Mesenchymal stem cell (in vitro differentiated cells and primary cell): ENCODE measurements around the gene BMPR1A.

ENCODE experiments used
- DNase-seq: peaks from one replicate; pipeline ENCODE4 v3.0.0-alpha.2; 2013
- H2AFZ ChIP-seq: one replicate; pipeline ENCODE4 v1.6.1; 2013; ENCODE audit warnings: low read depth, mild to moderate bottlenecking, control low read depth, inconsistent platforms, low read length, moderate library complexity
- H2AK5ac ChIP-seq: 2 replicates; pipeline ENCODE4 v1.6.1; 2013; ENCODE audit warnings: low read length, moderate library complexity, mild to moderate bottlenecking, inconsistent platforms; ENCODE audit not compliant: severe bottlenecking
- H2BK120ac ChIP-seq: one replicate; pipeline ENCODE4 v1.6.1; 2013; ENCODE audit warnings: low read depth, mild to moderate bottlenecking, inconsistent platforms, low read length, moderate library complexity
- H2BK12ac ChIP-seq, 2 experiments: one replicate each; pipeline ENCODE4 v1.6.1; 2013; ENCODE audit warnings: inconsistent platforms in 2 of 2, low read length in 2 of 2, mild to moderate bottlenecking in 2 of 2, moderate library complexity in 2 of 2, control low read depth in 1 of 2
- H2BK15ac ChIP-seq: one replicate; pipeline ENCODE4 v1.6.1; 2013; ENCODE audit warnings: mild to moderate bottlenecking, low read depth, inconsistent platforms; ENCODE audit not compliant: poor library complexity, severe bottlenecking
- H2BK5ac ChIP-seq: 2 replicates; pipeline ENCODE4 v1.6.1; 2013; ENCODE audit warnings: low read depth, mild to moderate bottlenecking, low read length, control low read depth, inconsistent platforms; ENCODE audit not compliant: poor library complexity, severe bottlenecking
- H3K14ac ChIP-seq, 2 experiments: one replicate each; pipeline ENCODE4 v1.6.1; 2013; ENCODE audit warnings: inconsistent platforms in 2 of 2, low read length in 2 of 2, control low read depth in 1 of 2, mild to moderate bottlenecking in 1 of 2, moderate library complexity in 1 of 2
- H3K18ac ChIP-seq, 2 experiments: one replicate each; pipeline ENCODE4 v1.6.1; 2013; ENCODE audit warnings: inconsistent platforms in 2 of 2, low read length in 2 of 2, control low read depth in 1 of 2, low read depth in 1 of 2, mild to moderate bottlenecking in 1 of 2
- H3K23ac ChIP-seq, 2 experiments: one replicate each; pipeline ENCODE4 v1.6.1; 2013; ENCODE audit warnings: inconsistent platforms in 2 of 2, low read length in 2 of 2, mild to moderate bottlenecking in 2 of 2, moderate library complexity in 2 of 2, control low read depth in 1 of 2
- H3K27ac ChIP-seq: 2 replicates; pipeline ENCODE4 v1.5.1; 2013; ENCODE audit warnings: mild to moderate bottlenecking, moderate library complexity, low read length, control low read depth, inconsistent platforms; ENCODE audit not compliant: poor library complexity, severe bottlenecking
- H3K27me3 ChIP-seq, 2 experiments: 2 replicates each; pipeline versions ENCODE4 v1.6.1 to v1.7.0; 2013; ENCODE audit warnings: low read length in 2 of 2, mild to moderate bottlenecking in 2 of 2, moderate library complexity in 2 of 2, control low read depth in 1 of 2, inconsistent platforms in 1 of 2; ENCODE audit not compliant: control insufficient read depth in 1 of 2, insufficient read depth in 1 of 2
- H3K36me3 ChIP-seq, 2 experiments: 2 replicates each; pipeline versions ENCODE4 v1.6.1 to v1.7.0; 2013; ENCODE audit warnings: low read length in 2 of 2, control low read depth in 1 of 2, inconsistent platforms in 1 of 2, low read depth in 1 of 2, mild to moderate bottlenecking in 1 of 2; ENCODE audit not compliant: insufficient read depth in 2 of 2, control insufficient read depth in 1 of 2
- H3K4ac ChIP-seq, 2 experiments: one replicate each; pipeline ENCODE4 v1.6.1; 2013; ENCODE audit warnings: inconsistent platforms in 2 of 2, low read length in 2 of 2, mild to moderate bottlenecking in 2 of 2, moderate library complexity in 2 of 2, control low read depth in 1 of 2, low read depth in 1 of 2
- H3K4me1 ChIP-seq: 2 replicates; pipeline ENCODE4 v1.6.1; 2013; ENCODE audit warnings: low read depth, low read length, control low read depth; ENCODE audit not compliant: control insufficient read depth, insufficient read depth
- H3K4me2 ChIP-seq: 2 replicates; pipeline ENCODE4 v1.6.1; 2013; ENCODE audit warnings: low read length, mild to moderate bottlenecking, inconsistent platforms; ENCODE audit not compliant: poor library complexity, severe bottlenecking
- H3K4me3 ChIP-seq, 2 experiments: 2 replicates each; pipeline versions ENCODE4 v1.5.1 to v1.7.0; 2013; ENCODE audit warnings: low read length in 2 of 2, mild to moderate bottlenecking in 2 of 2, control low read depth in 1 of 2, low read depth in 1 of 2; ENCODE audit not compliant: insufficient read depth in 1 of 2
- H3K79me1 ChIP-seq: replicated peaks from 2 replicates; pipeline ENCODE4 v1.6.1; 2013; ENCODE audit warnings: mild to moderate bottlenecking, control low read depth, low read length, inconsistent platforms; ENCODE audit not compliant: poor library complexity, severe bottlenecking
- H3K9ac ChIP-seq: 2 replicates; pipeline ENCODE4 v1.7.0; 2013; ENCODE audit warnings: mild to moderate bottlenecking, low read length, moderate library complexity
- H3K9me3 ChIP-seq: 2 replicates; pipeline ENCODE4 v1.7.0; 2013; ENCODE audit warnings: mild to moderate bottlenecking, low read length; ENCODE audit not compliant: control insufficient read depth
- H4K8ac ChIP-seq: one replicate; pipeline ENCODE4 v1.6.1; 2013; ENCODE audit warnings: inconsistent platforms, mild to moderate bottlenecking, low read length, moderate library complexity
- H4K91ac ChIP-seq: one replicate; pipeline ENCODE4 v1.6.1; 2013; ENCODE audit warnings: mild to moderate bottlenecking, low read length, inconsistent platforms
- WGBS: methylation state at CpG from one replicate; pipeline ENCODE4 v1.1.7; 2013; ENCODE audit warnings: mixed read lengths; 5-methylcytosine and 5-hydroxymethylcytosine counted together

BMPR1A gene

DNA sequence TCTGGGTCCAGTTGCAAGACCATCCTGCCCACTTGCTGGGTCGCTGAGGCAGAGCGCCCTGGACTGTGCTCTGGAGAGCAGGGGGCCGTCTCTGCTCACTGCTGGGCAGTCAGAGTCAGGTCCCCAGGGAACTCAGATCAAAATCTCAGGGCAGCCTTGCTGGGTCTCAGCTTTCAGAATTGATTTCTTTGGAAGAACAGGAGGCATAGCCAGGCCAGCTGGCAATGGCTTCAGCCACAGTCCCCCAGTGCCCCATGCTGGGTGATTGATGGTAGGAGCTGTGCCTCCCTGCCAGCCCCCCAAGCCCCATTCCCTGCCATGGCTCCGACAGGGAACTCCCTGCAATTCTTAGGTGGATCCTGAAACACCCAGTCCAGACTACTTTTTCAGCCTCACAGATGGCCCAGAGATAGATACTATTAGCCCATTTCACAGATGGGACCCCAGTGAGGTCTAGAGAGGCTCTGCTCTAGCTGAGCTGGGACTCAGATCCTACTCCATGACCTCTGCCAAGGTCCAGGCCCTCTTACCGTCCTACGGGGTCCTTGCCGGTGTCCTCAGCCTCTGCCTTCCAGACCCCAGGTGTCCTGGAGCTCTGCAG lies 200.5 kb downstream of the BMPR1A start:
- Histone ChIP-seq H4K91ac (peak overlapping the region; percentile 76), H3K14ac (peak overlapping the region in 1 of 2 experiments; percentile 41), H2BK15ac (peak overlapping the region; percentile 15), H4K8ac (peak overlapping the region; percentile 78), H3K27ac (no peak overlapping the region), H3K4me1 (peaks cover 32% of the 10 kb centered on the region), H3K9me3 (no peaks in the 10 kb centered on the region), H3K79me1 (no peaks in the 10 kb centered on the region), H2BK5ac (no peak overlapping the region), H2BK120ac (no peak overlapping the region), H3K27me3 (no peaks in the 10 kb centered on the region), H3K4me3 (no peak overlapping the region), H2AFZ (no peak overlapping the region), H3K18ac (peak overlapping the region; percentile 29 to 67), H3K4me2 (no peak overlapping the region), H3K36me3 (no peaks in the 10 kb centered on the region), H2AK5ac (no peak overlapping the region), H2BK12ac (peak overlapping the region; percentile 73 to 99), H3K23ac (no peak overlapping the region), H3K9ac (peak overlapping the region; percentile 26), H3K4ac (peak overlapping the region; percentile 25 to 47)
- no peak for DNase-seq
- WGBS, result 82% methylated on average over 7 of the region's 7 CpGs

DNA sequence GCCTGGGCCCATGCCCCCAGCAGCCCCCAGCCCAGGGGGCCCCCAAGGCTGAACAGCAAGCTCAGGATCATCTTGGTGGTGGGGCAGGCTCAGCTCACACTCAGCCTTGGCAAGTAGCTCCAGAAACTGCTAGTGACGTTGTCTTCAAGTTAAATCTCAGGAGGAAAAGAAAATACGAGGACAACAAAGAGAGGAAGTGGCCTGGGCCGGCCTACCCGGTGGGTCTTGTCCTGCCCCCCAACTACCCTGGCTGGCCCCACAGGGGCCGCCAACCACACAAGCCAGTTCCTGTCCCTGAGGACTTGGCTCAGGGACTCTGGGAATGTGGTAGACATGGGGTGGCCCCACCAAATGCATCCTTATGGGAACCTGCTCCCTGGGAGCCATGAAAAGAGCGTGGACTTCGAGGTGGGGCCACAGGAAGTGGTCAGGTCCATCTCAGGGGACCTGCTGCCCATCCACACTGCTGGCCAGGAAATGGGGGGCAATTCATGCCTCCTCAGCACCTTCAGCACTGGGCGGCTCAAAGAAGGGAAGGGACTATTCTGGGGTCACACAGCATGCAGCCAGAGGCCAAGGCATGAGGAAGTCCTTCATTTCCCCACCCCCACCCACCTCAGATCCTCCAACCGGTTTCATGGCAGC lies 201.2 kb downstream of the BMPR1A start, which contains the start of gene MMRN2:
TSS of gene MMRN2 (minus strand) at position 145 of the 645 bp plus-strand sequence. CDS start at position 71, 74 bp downstream.
- H3K9me3 ChIP-seq, result no peaks in the 10 kb centered on the region
- H2BK12ac ChIP-seq, result peak within 1 kb of the TSS; percentile 90 to 99
- no peak for DNase-seq
- H3K9ac ChIP-seq, result peak within 1 kb of the TSS; percentile 71
- peak within 1 kb of the TSS; percentile 78 for H2BK15ac ChIP-seq
- peak within 1 kb of the TSS; percentile 94 for H4K91ac ChIP-seq
- peak within 1 kb of the TSS; percentile 88 to 96 for H3K18ac ChIP-seq
- no peaks in the 10 kb centered on the region for H3K79me1 ChIP-seq
- H3K4me2 ChIP-seq, result no peak within 1 kb of the TSS
- H3K4me3 ChIP-seq, result peak within 1 kb of the TSS in 1 of 2 experiments; percentile 78
- no peak within 1 kb of the TSS for H3K27ac ChIP-seq
- H4K8ac ChIP-seq, result peak within 1 kb of the TSS; percentile 95
- peaks cover 34% of the 10 kb centered on the region for H3K4me1 ChIP-seq
- H3K36me3 ChIP-seq, result no peaks in the 10 kb centered on the region
- no peak within 1 kb of the TSS for H2AK5ac ChIP-seq
- H2BK5ac ChIP-seq, result no peak within 1 kb of the TSS
- 83% methylated on average over 9 of the region's 9 CpGs for WGBS
- no peaks in the 10 kb centered on the region for H3K27me3 ChIP-seq
- H3K14ac ChIP-seq, result peak within 1 kb of the TSS in 1 of 2 experiments; percentile 41
- no peak within 1 kb of the TSS for H2AFZ ChIP-seq
- H3K23ac ChIP-seq, result no peak within 1 kb of the TSS
- H3K4ac ChIP-seq, result peak within 1 kb of the TSS; percentile 83 to 86
- peak within 1 kb of the TSS; percentile 50 for H2BK120ac ChIP-seq

DNA sequence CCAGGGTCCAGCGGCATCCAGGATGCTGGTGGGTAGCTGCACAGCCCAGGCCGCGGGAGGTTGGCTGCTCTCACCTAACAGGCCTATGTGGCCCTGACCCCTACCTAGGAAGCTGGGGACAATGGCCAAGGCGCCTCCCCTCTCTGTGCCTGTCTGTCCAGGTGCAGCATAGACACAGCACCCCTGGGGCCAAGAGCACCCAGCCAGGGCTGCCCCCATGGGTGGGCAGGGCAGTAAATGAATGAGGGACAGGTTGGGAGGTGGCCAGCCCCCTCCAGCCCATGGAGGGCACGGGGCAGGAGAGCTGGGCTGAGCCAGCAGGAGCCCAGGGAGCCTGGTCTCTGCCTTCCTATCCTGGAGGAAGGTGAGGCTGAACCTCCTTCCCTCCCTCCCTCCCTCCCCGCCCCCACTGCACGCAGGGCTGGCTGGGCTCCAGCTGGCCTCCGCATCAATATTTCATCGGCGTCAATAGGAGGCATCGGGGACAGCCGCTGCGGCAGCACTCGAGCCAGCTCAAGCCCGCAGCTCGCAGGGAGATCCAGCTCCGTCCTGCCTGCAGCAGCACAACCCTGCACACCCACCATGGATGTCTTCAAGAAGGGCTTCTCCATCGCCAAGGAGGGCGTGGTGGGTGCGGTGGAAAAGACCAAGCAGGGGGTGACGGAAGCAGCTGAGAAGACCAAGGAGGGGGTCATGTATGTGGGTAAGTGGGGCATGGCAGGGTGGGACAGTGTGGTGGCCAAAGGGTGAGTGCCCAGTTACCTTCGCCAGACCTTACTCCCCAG lies 201.9 kb downstream of the BMPR1A start, which contains the start of gene SNCG:
TSS of gene SNCG (plus strand) at position 484 of the 785 bp plus-strand sequence. CDS start at position 583, 99 bp downstream.
- 56% methylated on average over 21 of the region's 22 CpGs for WGBS

More for the DNA sequence above, 201.9 kb downstream of the BMPR1A start, which contains the start of gene SNCG:
- Histone ChIP-seq H3K4me1 (peaks cover 34% of the 10 kb centered on the region), H2BK12ac (peak within 1 kb of the TSS; percentile 90 to 99), H3K14ac (peak within 1 kb of the TSS in 1 of 2 experiments; percentile 72), H2BK120ac (peak within 1 kb of the TSS; percentile 66), H3K9ac (peak within 1 kb of the TSS; percentile 71), H2AFZ (peak within 1 kb of the TSS; percentile 32), H3K18ac (peak within 1 kb of the TSS; percentile 88 to 96), H3K36me3 (no peaks in the 10 kb centered on the region), H3K27me3 (no peaks in the 10 kb centered on the region), H3K4me2 (no peak within 1 kb of the TSS), H4K91ac (peak within 1 kb of the TSS; percentile 94), H3K4me3 (peak within 1 kb of the TSS in 1 of 2 experiments; percentile 78), H4K8ac (peak within 1 kb of the TSS; percentile 95), H3K79me1 (no peaks in the 10 kb centered on the region), H2BK15ac (peak within 1 kb of the TSS; percentile 95), H3K23ac (no peak within 1 kb of the TSS), H3K9me3 (no peaks in the 10 kb centered on the region), H2BK5ac (no peak within 1 kb of the TSS), H2AK5ac (peak within 1 kb of the TSS; percentile 6), H3K27ac (no peak within 1 kb of the TSS), H3K4ac (peak within 1 kb of the TSS; percentile 86 to 93)
- no peak for DNase-seq
